GM21515 (cell line): ENCODE measurements around the gene NPDC1.
"Not testable (repeated sequence)": the region's sequence is repeated elsewhere in the genome, so short reads cannot be mapped to it uniquely, and the experiment has no call there.

Source experiments
- ATAC-seq: cut with Tn5 transposase; IDR thresholded peaks from one replicate; pipeline ENCODE4 v1.9.1; 2021; ENCODE audit not compliant: unreplicated experiment

NPDC1 gene

DNA sequence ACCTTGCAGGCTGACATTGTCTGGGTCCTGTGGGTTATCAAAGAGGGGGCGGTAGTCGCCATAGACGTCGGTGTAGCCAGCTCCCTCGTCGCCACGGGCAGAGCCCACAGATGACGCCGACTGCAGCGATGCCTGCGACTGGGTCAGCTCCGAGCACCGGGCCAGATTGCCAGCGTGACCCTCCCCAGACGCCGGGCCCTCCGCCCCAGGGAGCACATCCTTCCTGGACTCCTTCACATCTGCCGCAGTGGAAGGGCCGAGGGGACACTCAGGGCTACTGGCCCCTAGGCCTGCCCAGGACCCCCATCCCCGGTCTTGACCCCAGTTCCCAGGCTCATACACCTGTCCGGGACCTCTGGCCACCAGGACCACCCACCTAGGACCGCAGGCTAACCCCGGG, 31.8 kb downstream of the NPDC1 start:
- ATAC-seq = no peak

DNA sequence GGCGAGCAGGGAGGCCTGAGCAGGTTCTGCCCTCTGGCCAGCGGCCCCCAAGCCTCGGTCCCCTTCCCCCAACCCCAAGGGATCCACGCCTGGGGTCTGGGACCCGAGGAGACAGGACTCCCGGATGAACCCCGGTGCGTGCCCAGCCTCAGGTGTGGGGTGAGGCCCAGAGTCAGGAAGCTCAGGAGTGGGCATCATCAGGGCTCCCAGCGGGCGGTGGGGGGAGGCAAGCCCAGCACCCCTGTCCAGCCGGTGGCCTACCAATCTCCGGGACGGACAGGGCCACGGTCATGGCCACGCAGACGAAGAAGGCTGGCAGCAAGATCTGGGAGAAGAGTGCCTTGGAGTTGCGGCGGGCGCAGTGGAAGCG, 32.4 kb downstream of the NPDC1 start:
- no peak for ATAC-seq

DNA sequence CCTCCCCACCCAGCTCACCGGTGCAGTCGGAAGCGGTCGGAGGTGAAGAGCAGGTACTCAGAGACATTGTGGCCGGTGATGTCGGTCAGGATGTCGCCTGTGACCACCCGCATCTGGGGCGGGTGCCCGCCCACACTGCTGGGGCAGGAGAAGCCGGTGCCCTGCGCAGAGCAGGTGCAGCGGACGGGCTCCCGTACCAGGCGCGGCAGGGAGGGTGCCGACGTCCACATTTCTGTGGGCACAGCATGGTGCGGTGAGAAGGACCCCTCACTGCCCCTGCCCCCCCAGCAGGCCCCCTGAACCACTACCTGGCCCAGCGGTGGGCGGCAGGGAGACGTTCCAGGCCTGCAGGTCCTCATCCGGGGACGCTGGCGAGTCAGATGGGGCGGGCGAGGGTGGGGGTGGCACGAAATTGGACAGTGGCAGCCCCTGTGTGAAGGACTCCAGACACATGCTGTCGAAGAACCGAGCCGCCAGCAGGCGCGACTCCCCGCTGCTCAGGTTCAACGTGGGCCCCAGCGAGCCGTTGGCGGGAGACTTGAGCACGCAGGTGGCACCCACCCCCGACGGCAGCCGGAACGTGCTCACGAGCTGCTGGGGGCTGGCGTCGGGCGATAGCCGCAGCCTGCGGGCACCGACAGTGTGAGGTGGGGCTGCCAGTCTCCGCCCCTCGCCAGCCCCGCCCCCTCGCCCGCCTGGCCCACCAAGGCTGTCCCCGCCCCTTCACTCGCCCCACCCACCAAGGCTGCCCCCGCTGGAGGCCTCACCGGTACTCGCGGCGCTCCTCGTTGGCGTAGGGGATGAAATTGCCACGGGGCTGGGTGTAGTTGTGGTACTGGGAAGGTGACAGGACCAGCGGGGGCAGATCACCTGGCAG, 33.0 kb downstream of the NPDC1 start:
- no peak for ATAC-seq

DNA sequence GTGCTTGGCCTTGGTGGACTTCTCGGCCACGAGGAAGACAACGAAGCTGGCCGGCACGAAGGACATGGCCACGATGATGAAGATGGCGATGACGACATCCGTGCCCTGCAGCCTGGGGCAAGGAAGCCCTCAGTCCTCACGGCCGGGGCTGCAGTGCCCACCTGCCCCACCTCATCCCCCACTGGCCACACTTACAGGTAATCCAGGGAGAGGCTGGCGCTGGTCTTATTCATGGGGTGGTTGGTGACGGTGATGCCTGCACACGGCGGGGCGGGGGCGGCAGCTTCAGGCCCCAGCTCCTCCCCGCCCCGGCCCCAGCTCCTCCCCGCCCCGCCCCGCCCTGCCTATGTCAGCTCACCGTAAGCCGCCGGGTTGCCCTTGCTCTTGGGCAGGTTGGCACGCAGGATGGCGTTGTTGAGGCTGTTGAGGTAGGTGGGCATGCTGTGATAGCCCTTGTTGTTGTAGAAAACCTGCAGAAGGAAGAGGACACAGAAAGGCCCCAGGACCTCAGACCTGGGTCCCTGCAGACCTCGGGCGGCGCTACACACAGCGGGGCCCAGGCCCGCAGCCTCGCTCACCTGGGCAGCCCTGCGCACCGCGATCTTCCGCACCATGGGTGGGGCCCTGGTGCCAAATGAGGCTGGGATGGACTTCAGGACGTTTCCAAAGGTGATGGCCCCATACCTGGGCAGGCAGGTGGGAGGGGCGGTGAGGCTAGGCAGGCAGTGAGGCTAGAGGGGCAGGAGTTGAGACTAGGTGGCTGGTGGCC, 33.9 kb downstream of the NPDC1 start:
- no peak for ATAC-seq

DNA sequence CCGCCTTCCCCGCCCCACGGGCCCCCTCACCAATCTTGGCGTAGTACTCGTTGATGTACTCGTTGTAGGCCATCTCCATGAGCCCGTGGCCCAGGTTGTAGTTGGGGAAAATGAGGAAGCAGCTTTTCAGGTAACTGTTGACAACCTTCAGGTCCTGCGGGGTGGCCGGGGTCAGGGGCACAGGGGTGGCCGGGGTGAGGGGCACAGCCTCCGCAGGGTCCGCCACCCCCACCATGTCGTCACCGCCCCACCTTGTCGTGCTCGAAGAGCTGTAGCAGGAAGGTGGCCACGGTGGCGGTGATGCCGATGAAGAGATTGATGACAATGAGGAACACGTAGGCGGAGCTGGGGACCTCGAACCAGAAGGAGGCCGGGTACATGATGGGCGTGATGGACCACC, 34.8 kb downstream of the NPDC1 start:
- no peak for ATAC-seq

DNA sequence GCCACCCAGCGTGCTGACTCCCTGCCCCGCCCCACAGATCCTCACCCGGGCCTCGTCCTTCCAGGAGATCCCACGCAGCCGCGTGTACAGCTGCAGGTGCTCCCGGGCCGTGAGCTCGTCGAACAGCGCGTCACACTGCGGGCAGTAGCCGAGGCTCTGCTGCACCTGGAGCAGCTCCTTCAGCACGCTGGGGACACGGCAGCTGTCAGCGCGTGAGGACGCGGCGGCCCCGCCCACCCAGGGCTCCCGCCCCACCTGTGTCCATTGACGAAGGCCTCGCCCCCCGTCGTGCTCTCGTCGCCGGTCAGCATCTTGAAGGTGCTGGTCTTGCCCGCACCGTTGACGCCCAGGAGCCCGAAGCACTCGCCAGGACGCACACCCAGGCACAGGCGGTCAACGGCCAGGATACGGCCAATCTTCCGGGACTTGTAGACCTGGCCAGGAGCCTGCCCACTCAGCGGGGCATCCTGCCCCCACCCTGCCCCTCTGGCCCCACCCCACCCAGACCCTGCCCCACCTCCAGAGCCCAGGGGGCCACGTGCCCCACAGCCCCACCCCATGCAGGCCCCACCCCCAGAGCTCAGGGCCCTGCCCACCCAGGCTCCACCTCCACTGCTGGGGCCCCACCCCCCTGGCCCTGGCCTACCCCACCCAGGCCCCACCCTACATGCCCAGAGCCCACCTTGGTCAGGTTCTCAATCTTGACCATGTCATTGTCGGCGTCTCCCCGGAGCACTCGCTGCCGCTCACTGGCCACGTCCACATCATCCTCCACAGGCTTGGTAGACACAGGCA, 35.8 kb downstream of the NPDC1 start:
- no peak for ATAC-seq

DNA sequence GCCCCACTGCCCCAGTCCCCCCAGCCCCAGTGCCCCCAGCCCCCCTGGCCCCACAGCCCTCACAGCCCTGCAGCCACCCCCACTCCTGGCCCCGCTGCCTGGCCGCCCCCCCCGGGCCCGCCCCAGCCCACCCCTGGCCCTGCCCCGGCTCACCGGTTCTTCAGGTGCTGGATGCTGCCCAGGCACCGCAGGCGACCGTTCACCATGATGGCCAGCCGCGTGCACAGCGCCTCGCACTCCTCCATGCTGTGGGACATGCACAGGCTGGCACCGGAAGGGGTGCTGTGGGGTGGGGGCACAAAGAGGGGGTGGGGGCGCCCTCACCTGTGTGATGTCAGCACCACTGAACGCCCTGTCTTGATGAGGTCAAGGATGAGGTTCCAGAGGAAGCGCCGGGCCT, 36.8 kb downstream of the NPDC1 start:
- ATAC-seq = no peak

DNA sequence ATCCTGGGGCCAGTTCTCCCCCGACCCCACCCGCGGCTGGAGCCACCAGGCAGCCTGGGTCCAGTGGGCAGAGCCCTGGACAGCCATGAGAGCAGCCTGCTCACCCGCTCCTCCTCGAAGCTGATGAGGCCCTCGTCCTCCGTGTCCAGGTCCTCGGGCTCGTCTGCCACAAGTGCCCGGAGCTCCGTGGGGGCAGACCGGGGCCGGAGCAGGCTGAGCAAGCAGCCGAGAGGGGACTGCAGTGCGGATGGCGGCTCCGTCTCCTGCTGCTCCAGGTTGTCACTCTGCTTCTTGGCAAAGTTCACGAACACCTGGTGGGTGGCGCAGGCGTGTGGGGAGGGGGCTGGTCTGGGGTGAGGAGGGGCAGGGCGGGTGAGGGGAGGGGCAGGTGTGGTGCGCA, 37.7 kb downstream of the NPDC1 start:
- ATAC-seq = no peak

DNA sequence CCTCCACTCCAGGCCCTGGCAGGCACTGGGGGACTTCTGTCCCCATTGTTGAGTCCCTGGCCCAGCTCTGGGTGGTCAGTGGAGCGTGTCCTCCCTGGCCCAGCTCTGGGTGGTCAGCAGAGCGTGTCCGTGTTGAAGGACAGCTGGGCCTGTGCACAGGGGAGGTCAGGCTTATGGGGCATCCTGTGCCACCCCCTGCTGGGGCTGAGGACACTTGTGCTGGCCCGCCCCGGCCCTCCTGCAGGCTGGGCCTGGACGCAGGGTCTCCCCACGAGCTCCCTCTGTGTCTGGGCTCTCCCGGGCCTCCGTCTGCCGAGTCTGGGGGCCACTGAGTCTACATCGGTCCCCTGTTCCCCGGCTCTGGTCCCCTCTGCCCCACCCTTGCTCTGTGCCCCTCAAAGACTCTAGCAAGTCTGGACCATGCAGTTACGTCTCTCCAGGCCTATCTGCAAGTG, 38.1 kb downstream of the NPDC1 start:
- ATAC-seq = no peak

DNA sequence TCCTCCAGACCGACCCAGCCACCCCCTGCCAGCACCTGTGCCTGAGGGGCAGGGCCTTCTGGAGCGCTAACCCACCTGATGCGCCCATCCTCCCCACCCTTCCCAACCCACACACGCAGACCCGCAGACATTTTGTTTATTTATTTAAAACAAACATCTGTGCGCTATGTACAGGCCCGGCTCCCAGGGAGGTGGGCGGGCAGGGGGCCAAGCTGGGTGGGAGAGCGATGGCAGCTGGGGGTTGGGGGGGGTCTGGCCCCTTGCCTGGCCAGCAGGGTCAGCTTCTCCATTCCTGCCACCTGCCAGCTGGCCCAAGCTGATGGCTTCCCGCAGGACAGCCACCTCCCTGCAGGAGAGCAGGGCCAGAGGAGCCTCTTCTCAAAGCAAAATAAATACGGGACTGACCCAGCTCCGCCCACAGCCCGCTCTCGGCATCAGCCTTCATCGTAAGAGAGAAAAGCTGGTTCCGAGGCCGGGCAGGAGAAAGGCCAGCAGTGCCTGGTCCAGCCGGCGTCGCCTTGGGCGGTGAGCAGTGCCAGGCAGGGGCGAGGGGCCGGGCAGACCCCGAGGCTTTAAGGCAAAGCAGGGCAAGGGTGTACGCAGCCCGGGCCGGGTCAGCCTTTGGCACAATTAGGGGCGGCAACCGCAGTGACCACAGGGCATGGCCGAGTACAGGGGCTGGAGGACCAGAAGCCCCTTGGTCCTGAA, 38.7 kb downstream of the NPDC1 start:
- no peak for ATAC-seq

DNA sequence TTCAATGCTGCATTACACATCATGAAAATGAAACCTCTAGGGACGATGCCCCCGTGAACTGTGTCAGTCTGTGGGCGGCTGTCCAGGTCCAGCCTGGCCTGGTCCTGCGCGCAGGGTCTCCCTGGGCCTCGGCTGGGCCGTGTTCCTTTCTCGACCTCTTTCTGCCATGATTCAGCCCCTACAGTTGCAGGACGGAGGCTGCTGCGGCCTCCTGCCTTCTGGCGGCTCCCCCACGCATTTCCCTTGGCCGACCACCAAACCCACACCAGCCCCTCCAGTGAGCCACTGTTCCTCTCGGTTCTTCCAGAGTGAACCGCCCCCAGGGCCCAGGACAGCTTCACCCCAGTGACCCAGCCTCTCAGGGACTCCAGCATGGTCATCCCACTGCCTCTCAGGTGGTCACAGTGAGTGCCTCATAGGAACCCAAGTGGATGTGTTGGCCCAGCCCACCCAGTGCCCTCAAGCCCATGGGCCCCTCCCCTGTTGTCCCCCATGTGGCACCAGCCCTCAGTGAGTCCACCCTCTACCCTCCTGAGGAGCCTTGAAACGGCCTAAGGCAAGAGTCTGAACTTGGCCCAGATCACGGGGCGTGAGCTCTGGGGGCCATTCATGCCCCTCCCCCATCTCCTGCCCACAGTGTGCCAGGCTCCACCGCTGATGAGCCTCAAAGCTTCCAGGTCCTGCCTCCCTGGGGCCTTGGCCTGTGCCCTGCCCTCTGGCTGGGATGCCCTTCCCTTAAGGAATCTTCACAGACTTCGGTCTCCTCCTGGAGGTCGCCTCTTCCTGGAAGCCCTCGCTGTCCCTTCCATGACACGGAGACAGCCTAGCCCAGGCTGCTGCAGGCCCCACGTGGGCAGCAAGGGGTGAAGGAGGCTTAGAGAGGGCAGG, 39.6 kb downstream of the NPDC1 start:
- ATAC-seq = no peak

DNA sequence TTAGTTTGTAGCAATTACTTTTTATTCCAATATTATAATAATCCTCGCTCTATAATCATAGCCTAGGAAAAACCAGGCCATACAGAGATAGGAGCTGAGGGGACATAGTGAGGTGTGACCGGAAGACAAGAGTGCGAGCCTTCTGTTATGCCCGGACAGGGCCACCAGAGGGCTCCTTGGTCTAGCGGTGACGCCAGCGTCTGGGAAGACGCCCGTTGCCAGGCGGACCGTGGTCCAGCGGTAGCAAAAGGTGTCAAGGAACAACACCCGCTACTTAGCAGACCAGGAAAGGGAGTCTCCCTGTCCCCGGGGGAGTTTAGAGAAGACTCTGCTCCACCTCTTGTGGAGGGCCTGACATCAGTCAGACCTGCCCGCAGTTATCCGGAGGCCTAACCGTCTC, 41.7 kb downstream of the NPDC1 start:
- ATAC-seq = not testable (repeated sequence)

DNA sequence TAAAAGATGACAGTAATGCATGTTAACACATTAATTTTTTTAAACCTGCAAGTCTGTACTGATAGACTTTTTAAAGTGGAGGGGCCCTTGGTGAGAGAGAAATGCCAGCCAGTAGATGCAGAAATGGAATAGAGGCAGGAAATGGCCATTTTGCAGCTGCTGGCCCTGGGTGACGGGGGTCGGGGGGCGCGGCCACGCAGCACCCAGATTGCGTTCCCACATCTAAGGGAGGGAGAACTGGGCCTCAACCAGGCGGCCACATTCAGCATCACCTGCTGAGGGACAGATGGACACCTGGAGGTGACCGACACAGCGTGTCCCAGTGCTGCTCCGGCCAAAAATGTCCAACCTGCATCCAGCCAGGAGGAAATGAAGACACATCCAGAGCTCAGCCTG, 43.3 kb downstream of the NPDC1 start:
- ATAC-seq = no peak

DNA sequence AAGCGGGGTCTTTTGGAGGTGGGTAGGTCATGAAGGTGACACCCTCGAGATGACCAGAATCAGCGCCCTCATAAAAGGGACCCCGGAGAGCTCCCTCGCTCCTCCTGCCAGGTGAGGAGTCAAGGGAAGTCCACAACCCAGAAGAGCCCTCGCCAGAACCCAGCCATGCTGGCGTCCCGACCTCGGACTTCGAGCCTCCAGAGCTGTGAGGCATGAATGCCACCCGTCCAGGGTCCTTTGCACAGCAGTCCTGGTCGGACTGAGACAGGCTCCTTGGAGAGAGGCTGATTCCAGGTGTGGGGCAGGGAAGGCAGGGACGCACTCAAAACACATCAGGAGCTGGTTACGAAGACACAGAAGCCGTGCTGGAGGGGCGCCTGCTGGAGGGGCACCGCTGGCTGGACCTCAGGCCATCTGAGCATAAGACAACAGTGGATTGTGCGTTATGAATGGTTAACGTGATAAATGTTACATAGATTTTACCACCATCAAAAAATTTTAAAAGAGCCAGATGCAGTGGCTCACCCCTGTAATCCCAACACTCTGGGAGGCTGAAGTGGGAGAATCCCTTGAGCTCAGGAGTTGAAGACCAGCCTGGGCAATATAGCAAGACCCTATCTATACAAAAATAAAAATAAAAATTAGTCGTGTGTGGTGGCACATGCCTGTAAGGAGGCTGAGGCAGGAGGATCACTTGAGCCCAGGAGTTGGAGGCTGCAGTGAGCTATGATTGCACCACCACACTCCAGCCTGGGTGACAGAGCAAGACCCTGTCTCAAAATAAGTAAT, 43.9 kb downstream of the NPDC1 start:
- no peak for ATAC-seq

DNA sequence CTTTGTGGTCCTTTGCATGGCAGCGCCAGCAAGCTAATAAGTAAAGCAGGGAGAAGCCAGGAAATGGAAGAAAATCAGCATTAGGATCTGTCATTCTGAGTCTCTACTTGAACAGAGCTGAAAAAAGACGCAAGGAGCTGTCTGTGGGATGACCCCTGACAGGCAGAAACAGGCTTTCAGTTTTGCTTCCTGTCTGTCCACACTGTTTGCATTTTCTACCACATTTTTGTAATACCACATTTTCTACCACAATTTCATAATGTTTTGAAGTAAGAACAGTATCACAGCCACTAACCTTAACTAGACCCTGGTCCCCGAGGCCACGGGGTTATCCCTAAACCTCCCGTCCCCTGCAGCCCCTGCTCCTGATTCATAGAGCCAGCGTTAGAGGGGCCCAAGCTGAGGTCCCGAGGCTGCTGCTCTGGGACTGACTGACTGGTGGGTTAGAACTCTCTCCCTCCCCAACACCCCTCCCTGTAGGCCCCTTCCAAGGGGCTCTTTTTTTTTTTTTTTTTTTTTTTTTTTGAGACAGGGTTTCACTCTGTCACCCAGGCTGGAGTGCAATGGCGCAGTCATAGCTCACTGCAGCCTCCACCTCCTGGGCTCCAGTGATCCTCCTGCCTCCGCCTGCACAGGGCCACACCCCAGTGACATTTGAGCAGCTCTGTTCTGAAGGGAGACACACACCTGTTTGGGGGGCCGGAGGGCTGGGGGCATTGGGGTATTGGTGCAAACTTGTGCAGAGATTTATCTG, 45.6 kb downstream of the NPDC1 start:
- peak; percentile 69 for ATAC-seq

DNA sequence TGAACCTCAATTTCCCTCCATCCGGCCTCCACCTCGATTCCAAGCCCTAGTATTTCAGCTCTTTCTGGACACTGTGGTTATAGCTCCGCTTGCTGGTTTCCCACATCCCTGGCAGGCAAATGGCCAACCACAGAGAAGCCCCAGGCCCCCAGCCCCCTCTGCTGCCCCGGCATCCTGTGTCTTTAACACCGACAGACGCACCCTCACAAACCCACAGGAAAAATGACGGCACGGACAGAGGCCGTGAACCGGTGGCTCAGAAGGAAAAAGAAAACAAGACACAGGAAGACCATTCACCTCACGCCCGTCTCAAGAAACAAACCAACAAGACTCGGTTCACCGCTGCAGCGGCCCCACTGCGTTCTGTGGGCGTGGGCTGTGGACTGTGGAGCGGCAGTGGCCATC, 48.1 kb downstream of the NPDC1 start:
- ATAC-seq = no peak

DNA sequence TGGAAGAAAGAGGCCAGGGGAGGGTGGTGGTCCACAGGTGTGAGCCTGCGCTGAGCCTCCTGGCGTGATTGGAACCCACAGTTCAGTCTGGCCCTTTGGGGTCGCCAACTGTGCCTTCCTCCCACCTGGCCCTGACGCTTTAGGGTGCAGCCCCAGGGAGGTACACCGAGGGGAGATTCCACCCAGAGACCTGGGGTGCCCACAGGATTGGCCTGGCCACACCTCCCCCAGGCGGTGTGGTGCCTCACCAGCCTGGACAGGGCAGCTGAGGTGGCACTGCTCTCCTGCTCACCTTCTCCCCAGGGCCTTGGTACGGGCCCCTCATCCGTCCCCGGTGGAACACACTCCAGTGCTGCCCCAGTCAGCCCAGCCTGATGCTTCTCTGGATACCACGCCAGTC, 48.6 kb downstream of the NPDC1 start:
- ATAC-seq = no peak
